Uterus (tissue), 4 donors: Measurements from ENCODE around the gene DSG4. TPM values are rescaled to one million over a fixed set of nuclear protein-coding genes. Genes with fewer than 3 reads are reported as not detected.

Source experiments
- DNase-seq, 2 donors: peaks; one replicate each; pipeline ENCODE4 v3.0.0-alpha.2; 2019 to 2020
- H3K27ac ChIP-seq, 2 donors: fragments of 200-600 bp; sonication (generic); 1 replicate in 1 of 2; 2 replicates in 1 of 2; pipeline ENCODE4 v1.5.1; 2016 to 2018
- H3K27me3 ChIP-seq, 2 donors: fragments of 200-600 bp; sonication (generic); one replicate each; pipeline ENCODE4 v1.5.1; 2018 to 2019; ENCODE audit warnings: control low read depth in 1 of 2
- H3K36me3 ChIP-seq, 2 donors: fragments of 200-600 bp; sonication (generic); one replicate each; pipeline ENCODE4 v1.5.1; 2019; ENCODE audit warnings: control low read depth in 1 of 2
- H3K4me1 ChIP-seq, 2 donors: fragments of 200-600 bp; sonication (generic); one replicate each; pipeline ENCODE4 v1.5.1; 2018 to 2019; ENCODE audit warnings: control low read depth in 1 of 2
- H3K4me3 ChIP-seq, 2 donors: fragments of 200-600 bp; sonication (generic); 1 replicate in 1 of 2; 2 replicates in 1 of 2; pipeline ENCODE4 v1.5.1; 2018 to 2019; ENCODE audit warnings: mild to moderate bottlenecking in 1 of 2
- H3K9me3 ChIP-seq, 2 donors: fragments of 200-600 bp; sonication (generic); one replicate each; pipeline ENCODE4 v1.5.1; 2019; ENCODE audit warnings: control low read depth in 1 of 2
- POLR2A ChIP-seq, 2 donors: fragments of 450-650 bp; IDR thresholded peaks; one replicate each; pipeline ENCODE4 v1.6.1; 2016; ENCODE audit warnings: antibody characterized with exemption in 2 of 2, mild to moderate bottlenecking in 1 of 2, moderate library complexity in 1 of 2
- intact Hi-C: fragments of 100-400 bp; cut with DNase I; formaldehyde crosslinking; loops from one replicate; pipeline ENCODE4 v1.15.1; 2023; ENCODE audit warnings: low total_unique reads
- total RNA-seq, 4 donors: library from RNA; depleted of rRNA in 3 of 4; stranded (reverse); fragments of >200 nt in 3 of 4; gene quantifications; one replicate each; pipeline versions ENCODE4 v1.1.0 to v1.2.4, GENCODE V29; 2014 to 2023
- TF ChIP-seq, protein P1 (sequence below), 4 experiments: fragments of 200-600 bp in 2 of 4; fragments of 450-650 bp in 2 of 4; sonication (generic) in 2 of 4; IDR thresholded peaks; one replicate each; pipeline ENCODE4 v1.5.1; 2016 to 2019; ENCODE audit warnings: antibody characterized with exemption in 4 of 4, mild to moderate bottlenecking in 2 of 4, moderate library complexity in 1 of 4
- donor health status: DM: yes; HTN: yes; CAD: no.

The DSG4 gene
- total RNA-seq, 4 donors from 2014 or later = 0.07 TPM; not detected in 3

DNA sequence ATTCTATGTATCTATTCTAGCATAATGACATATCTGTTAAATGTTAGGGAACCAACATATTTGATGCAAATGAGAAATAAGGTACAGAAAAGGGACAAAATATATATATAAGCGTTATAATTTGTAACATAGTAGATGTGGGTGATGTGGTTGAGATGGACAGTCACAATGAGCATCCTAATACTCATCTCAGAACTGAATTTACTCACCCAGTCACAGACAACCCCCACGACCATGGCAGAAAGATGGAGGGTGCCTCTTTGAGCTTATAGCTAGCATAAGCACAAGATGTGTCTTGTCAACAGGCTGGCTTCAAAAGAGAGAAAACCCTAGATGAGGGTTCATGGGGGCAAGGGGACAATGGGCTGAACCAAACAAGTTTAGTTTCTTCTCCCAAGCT lies 61.8 kb downstream of the DSG4 start:
- no peaks in the 10 kb centered on the region for H3K27me3 ChIP-seq
- no peak overlapping the region for H3K27ac ChIP-seq
- no peak for TF ChIP-seq POLR2A (IDR thresholded peaks at IDR 0.05)
- no peak for DNase-seq
- no peaks in the 10 kb centered on the region for H3K9me3 ChIP-seq
- intact Hi-C loops = no loop called here
- no peaks in the 10 kb centered on the region for H3K4me1 ChIP-seq
- H3K36me3 ChIP-seq = no peaks in the 10 kb centered on the region
- no peak overlapping the region for H3K4me3 ChIP-seq

DNA sequence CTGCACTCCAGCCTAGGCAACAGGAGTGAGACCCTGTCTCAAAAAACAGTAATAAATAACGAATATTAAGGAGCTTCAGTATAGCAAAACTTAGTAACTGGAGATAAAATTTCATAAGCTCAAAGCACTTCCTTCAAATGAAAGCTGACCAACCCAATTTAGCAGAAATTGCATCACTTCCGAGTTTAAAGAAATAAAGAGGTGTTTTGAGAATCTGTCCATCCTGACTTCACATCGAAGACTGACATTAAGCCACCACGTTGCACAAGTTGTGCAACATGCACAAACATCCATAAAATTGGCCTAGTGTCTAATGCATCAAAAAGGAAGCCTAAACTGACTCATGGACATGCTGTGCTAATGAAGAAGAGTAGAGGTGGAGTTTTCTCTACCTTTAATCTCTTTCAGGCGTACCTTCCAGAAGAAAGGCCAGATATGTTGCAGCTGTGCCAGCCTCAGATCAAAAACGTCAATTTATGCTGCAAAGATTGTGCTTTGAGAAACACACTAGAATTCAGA lies 63.3 kb downstream of the DSG4 start:
- DNase-seq = no peak
- no peak overlapping the region for H3K27ac ChIP-seq
- H3K9me3 ChIP-seq = no peaks in the 10 kb centered on the region
- intact Hi-C loops = no loop called here
- H3K4me1 ChIP-seq = no peaks in the 10 kb centered on the region
- TF ChIP-seq, protein P1, sequence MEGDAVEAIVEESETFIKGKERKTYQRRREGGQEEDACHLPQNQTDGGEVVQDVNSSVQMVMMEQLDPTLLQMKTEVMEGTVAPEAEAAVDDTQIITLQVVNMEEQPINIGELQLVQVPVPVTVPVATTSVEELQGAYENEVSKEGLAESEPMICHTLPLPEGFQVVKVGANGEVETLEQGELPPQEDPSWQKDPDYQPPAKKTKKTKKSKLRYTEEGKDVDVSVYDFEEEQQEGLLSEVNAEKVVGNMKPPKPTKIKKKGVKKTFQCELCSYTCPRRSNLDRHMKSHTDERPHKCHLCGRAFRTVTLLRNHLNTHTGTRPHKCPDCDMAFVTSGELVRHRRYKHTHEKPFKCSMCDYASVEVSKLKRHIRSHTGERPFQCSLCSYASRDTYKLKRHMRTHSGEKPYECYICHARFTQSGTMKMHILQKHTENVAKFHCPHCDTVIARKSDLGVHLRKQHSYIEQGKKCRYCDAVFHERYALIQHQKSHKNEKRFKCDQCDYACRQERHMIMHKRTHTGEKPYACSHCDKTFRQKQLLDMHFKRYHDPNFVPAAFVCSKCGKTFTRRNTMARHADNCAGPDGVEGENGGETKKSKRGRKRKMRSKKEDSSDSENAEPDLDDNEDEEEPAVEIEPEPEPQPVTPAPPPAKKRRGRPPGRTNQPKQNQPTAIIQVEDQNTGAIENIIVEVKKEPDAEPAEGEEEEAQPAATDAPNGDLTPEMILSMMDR (IDR thresholded peaks at IDR 0.05) = no peak
- TF ChIP-seq POLR2A (IDR thresholded peaks at IDR 0.05) = no peak
- no peak overlapping the region for H3K4me3 ChIP-seq
- no peaks in the 10 kb centered on the region for H3K27me3 ChIP-seq
- no peaks in the 10 kb centered on the region for H3K36me3 ChIP-seq

DNA sequence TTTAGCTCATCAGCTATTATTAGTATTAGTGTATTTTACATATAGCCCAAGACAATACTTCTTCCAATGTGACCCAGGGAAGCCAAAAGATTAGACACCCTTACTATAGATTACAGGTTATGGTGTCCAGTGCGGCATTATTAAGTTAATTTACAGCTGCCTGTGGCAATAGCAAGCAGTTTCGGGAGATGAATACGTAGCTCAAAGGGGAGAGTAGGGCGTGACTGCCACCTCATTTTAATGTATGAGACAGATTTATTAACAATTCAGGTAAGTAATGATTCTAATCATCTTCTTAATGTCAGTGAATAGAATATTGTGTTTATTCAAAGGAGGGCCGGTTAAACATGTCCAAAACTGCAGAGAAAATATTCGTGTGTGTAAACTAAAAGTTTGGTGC lies 64.2 kb downstream of the DSG4 start:
- TF ChIP-seq POLR2A (IDR thresholded peaks at IDR 0.05) = no peak
- Histone ChIP-seq H3K9me3 (no peaks in the 10 kb centered on the region), H3K36me3 (no peaks in the 10 kb centered on the region), H3K4me3 (no peak overlapping the region), H3K27me3 (no peaks in the 10 kb centered on the region), H3K27ac (no peak overlapping the region), H3K4me1 (no peaks in the 10 kb centered on the region)
- intact Hi-C loops = no loop called here
- DNase-seq = no peak

DNA sequence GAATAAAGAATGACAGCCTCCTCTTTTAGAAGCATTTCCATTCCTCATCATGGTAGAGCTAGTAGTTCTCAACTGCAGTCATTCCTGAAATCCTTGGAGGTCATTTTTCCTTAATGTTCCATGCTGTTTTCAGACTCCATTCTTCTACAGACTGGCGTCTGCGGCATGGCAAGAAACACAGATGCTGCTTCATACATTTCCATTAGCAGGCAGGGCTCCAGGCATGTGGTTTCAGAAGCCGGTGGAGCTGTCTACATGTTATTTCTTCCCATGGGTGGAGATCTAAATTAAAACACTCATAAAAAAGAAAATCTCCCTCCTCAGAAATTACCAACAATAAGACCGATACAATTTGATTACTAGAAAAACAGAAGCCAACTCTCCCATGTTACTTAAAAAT lies 64.9 kb downstream of the DSG4 start:
- no peaks in the 10 kb centered on the region for H3K36me3 ChIP-seq
- TF ChIP-seq, protein P1 (IDR thresholded peaks at IDR 0.05) = no peak
- intact Hi-C loops = no loop called here

DNA sequence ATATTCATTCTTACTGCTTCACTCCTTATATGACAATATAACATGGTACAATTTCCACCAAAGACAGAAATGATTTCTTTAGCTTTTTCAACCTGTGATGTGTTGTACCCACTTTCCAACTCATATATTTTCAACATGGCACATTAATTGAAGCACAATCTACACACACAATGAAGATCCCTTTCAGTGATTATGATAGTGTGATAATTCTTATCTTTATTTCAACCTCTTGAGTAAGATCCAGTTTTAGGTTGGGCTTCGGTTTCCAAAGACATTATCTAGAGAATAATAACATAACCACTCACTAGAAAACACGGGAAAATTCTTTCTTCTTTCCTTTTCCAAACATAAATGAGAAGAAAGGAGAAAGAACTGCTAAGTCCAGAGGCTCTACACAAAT lies 67.6 kb downstream of the DSG4 start:
- no peaks in the 10 kb centered on the region for H3K36me3 ChIP-seq
- intact Hi-C loops = no loop called here
- no peak for DNase-seq

More for the DNA sequence above, 64.9 kb downstream of the DSG4 start:
- Histone ChIP-seq H3K27ac (no peak overlapping the region), H3K27me3 (no peaks in the 10 kb centered on the region), H3K9me3 (no peaks in the 10 kb centered on the region), H3K4me1 (no peaks in the 10 kb centered on the region), H3K4me3 (no peak overlapping the region)
- DNase-seq = no peak

DNA sequence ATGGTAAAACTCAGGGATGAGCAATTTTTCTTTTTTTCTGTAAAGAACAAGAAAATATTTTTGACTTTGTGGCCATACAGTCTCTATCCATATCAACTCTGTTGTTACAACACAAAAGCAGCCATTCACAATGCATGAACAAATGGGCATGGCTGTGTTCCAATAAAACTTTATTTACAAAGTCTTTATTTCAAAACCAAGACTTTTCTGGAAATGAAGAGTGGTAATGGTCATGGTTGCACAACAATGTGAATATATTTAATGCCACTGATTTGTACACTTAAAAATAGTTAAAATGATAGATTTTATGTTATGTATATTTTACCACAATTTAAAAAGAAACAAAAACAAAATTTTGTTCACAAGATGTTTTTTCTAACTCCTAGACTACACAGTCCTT lies 69.3 kb downstream of the DSG4 start:
- intact Hi-C loops = no loop called here
- Histone ChIP-seq H3K9me3 (no peaks in the 10 kb centered on the region), H3K27me3 (no peaks in the 10 kb centered on the region), H3K36me3 (no peaks in the 10 kb centered on the region), H3K4me3 (no peak overlapping the region), H3K4me1 (no peaks in the 10 kb centered on the region), H3K27ac (no peak overlapping the region)
- TF ChIP-seq, protein P1 (IDR thresholded peaks at IDR 0.05) = no peak
- TF ChIP-seq POLR2A (IDR thresholded peaks at IDR 0.05) = no peak
- no peak for DNase-seq

More for the DNA sequence above, 67.6 kb downstream of the DSG4 start:
- Histone ChIP-seq H3K4me3 (no peak overlapping the region), H3K27me3 (no peaks in the 10 kb centered on the region), H3K9me3 (no peaks in the 10 kb centered on the region), H3K27ac (no peak overlapping the region), H3K4me1 (no peaks in the 10 kb centered on the region)
- TF ChIP-seq, protein P1 (IDR thresholded peaks at IDR 0.05) = no peak
- TF ChIP-seq POLR2A (IDR thresholded peaks at IDR 0.05) = no peak
